HG03066 (cell line): Measurements from ENCODE around the gene SLC43A1.

Experiments used
- ATAC-seq: cut with Tn5 transposase; IDR thresholded peaks from one replicate; pipeline ENCODE4 v1.9.1; 2021; ENCODE audit warnings: low read depth; ENCODE audit not compliant: unreplicated experiment

Gene SLC43A1

GRCh38 chr11:57530215-57530595, 14.7 kb upstream of the SLC43A1 start:
- no peak for ATAC-seq

- ATAC-seq, result no peak
Observed at GRCh38 chr11:57529012-57529411, 13.5 kb upstream of the SLC43A1 start.

- ATAC-seq, result no peak
Observed at GRCh38 chr11:57527056-57527631, 11.6 kb upstream of the SLC43A1 start.

- ATAC-seq, result no peak
Observed at GRCh38 chr11:57523419-57523818, 7.9 kb upstream of the SLC43A1 start.

GRCh38 chr11:57521116-57521515, 5.6 kb upstream of the SLC43A1 start:
- no peak for ATAC-seq

GRCh38 chr11:57516061-57516443, 550 bp upstream of the SLC43A1 start:
- ATAC-seq, result no peak

GRCh38 chr11:57514538-57515331, 767 bp downstream of the SLC43A1 start:
- peak; percentile 40 for ATAC-seq

GRCh38 chr11:57513911-57514537, 1.5 kb downstream of the SLC43A1 start:
- peak; percentile 21 for ATAC-seq

GRCh38 chr11:57513452-57513795, 2.1 kb downstream of the SLC43A1 start:
- ATAC-seq, result no peak

- ATAC-seq, result no peak
Observed at GRCh38 chr11:57512646-57513451, 2.7 kb downstream of the SLC43A1 start.

GRCh38 chr11:57511741-57512430, 3.6 kb downstream of the SLC43A1 start:
- no peak for ATAC-seq

GRCh38 chr11:57508341-57509170, 6.9 kb downstream of the SLC43A1 start:
- no peak for ATAC-seq

GRCh38 chr11:57506522-57506921, 9.0 kb downstream of the SLC43A1 start:
- no peak for ATAC-seq

GRCh38 chr11:57504511-57504910, 11.0 kb downstream of the SLC43A1 start:
- ATAC-seq, result no peak

- ATAC-seq, result no peak
Observed at GRCh38 chr11:57502870-57503269, 12.6 kb downstream of the SLC43A1 start.

- no peak for ATAC-seq
Observed at GRCh38 chr11:57502376-57502775, 13.1 kb downstream of the SLC43A1 start.

GRCh38 chr11:57501953-57502352, 13.5 kb downstream of the SLC43A1 start:
- ATAC-seq, result no peak

- ATAC-seq, result no peak
Observed at GRCh38 chr11:57500926-57501325, 14.6 kb downstream of the SLC43A1 start.

- ATAC-seq, result no peak
Observed at GRCh38 chr11:57500515-57500914, 15.0 kb downstream of the SLC43A1 start.

GRCh38 chr11:57499983-57500461, 15.5 kb downstream of the SLC43A1 start:
- ATAC-seq, result peak; percentile 13
